ENCODE measurements around the gene PIN1. TPM values are rescaled to one million over a fixed set of nuclear protein-coding genes. Genes with fewer than 3 reads are reported as not detected.

Gene PIN1
- total RNA-seq, 1 experiment from 2014 or later = 107 TPM

DNA sequence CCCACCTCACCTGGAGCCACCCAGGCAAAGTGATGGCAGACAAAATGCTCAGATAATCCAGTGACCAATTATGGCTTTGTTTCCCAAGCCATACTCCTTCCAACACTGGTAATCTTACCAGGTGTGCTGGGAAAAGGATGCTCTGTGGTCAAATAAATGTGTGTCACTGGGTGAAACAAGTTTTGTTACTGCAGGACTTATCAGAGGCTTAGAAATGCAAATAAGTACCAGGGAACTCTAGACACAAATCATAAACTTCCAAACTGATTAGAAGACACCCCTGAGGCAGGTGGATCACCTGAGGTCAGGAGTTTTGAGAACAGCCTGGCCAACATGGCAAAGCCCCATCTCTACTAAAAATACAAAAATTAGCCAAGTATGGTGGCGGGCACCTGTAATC, 26.4 kb downstream of the PIN1 start:
- no peak overlapping the region for H3K4me3 Mint-ChIP-seq
- TF ChIP-seq ZNF138 (CRISPR knock-in tag; conservative IDR thresholded peaks at IDR 0.05) (no peak), GRHL2 (CRISPR knock-in tag; IDR thresholded peaks at IDR 0.05; ENCODE audit: insufficient replicate concordance, severe bottlenecking) (no peak), ATF1 (CRISPR knock-in tag; IDR thresholded peaks at IDR 0.05) (no peak), JAZF1 (CRISPR knock-in tag; IDR thresholded peaks at IDR 0.05) (no peak)
- POLR2A ChIA-PET = no interaction called here
- H3K27me3 Mint-ChIP-seq (ENCODE audit: low read depth) = no peaks in the 10 kb centered on the region
- CTCF ChIA-PET = no interaction called here
- no peak overlapping the region for H3K27ac Mint-ChIP-seq
- DNase-seq (ENCODE audit: low spot score) = no peak
- no peak for ATAC-seq
- H3K4me1 Mint-ChIP-seq = peaks cover 19% of the 10 kb centered on the region
- no peaks in the 10 kb centered on the region for H3K9me3 Mint-ChIP-seq
- peaks cover 25% of the 10 kb centered on the region for H3K36me3 Mint-ChIP-seq

DNA sequence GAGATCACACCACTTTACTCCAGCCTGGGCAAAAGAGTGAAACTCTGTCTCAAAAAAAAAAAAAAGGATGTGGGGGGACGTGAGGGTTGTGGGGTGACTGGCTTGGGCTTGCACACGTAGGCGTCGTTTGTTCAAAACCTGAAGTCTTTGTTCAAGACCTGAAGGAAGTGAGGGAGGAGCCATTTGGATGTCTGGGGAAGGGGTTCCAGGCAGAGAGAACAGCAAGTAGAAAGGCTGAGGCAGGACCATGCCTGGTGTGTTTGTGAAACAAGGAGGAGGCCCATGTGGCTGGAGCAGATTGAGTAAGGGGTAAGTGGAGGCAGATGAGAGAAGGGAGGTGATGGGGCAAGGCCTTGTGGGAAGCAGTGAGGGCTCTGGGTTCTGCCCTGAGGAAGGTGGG, 27.8 kb downstream of the PIN1 start:
- Mint-ChIP-seq H3K4me1 (peaks cover 21% of the 10 kb centered on the region), H3K27me3 (ENCODE audit: low read depth) (no peaks in the 10 kb centered on the region), H3K4me3 (no peak overlapping the region), H3K36me3 (peaks cover 11% of the 10 kb centered on the region), H3K27ac (no peak overlapping the region), H3K9me3 (no peaks in the 10 kb centered on the region)
- no peak for ATAC-seq
- no peak for DNase-seq (ENCODE audit: low spot score)
- ChIA-PET CTCF (no interaction called here), POLR2A (no interaction called here)
- no peak for TF ChIP-seq GABPB1 (CRISPR knock-in tag; IDR thresholded peaks at IDR 0.05)
- TF ChIP-seq, protein P1, sequence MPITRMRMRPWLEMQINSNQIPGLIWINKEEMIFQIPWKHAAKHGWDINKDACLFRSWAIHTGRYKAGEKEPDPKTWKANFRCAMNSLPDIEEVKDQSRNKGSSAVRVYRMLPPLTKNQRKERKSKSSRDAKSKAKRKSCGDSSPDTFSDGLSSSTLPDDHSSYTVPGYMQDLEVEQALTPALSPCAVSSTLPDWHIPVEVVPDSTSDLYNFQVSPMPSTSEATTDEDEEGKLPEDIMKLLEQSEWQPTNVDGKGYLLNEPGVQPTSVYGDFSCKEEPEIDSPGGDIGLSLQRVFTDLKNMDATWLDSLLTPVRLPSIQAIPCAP (CRISPR knock-in tag; IDR thresholded peaks at IDR 0.05) = no peak
- no peak for TF ChIP-seq CREB1 (CRISPR knock-in tag; IDR thresholded peaks at IDR 0.05)
- no peak for TF ChIP-seq IRF2 (CRISPR knock-in tag; IDR thresholded peaks at IDR 0.05; ENCODE audit: borderline replicate concordance, low read depth)
- no peak for TF ChIP-seq OVOL2 (CRISPR knock-in tag; IDR thresholded peaks at IDR 0.05; ENCODE audit: borderline replicate concordance)
- no peak for TF ChIP-seq ZNF416 (CRISPR knock-in tag; IDR thresholded peaks at IDR 0.05)
- TF ChIP-seq, protein P2, sequence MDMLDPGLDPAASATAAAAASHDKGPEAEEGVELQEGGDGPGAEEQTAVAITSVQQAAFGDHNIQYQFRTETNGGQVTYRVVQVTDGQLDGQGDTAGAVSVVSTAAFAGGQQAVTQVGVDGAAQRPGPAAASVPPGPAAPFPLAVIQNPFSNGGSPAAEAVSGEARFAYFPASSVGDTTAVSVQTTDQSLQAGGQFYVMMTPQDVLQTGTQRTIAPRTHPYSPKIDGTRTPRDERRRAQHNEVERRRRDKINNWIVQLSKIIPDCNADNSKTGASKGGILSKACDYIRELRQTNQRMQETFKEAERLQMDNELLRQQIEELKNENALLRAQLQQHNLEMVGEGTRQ (CRISPR knock-in tag; IDR thresholded peaks at IDR 0.05) = no peak
- TF ChIP-seq ATF1 (CRISPR knock-in tag; IDR thresholded peaks at IDR 0.05) = no peak
- TF ChIP-seq ZNF138 (CRISPR knock-in tag; conservative IDR thresholded peaks at IDR 0.05) = no peak
- no peak for TF ChIP-seq FOXK1 (CRISPR knock-in tag; IDR thresholded peaks at IDR 0.05)
- no peak for TF ChIP-seq RELA (CRISPR knock-in tag; IDR thresholded peaks at IDR 0.05; ENCODE audit: borderline replicate concordance)
- no peak for TF ChIP-seq ZNF219 (CRISPR knock-in tag; IDR thresholded peaks at IDR 0.05; ENCODE audit: borderline replicate concordance)
- TF ChIP-seq, protein P3, sequence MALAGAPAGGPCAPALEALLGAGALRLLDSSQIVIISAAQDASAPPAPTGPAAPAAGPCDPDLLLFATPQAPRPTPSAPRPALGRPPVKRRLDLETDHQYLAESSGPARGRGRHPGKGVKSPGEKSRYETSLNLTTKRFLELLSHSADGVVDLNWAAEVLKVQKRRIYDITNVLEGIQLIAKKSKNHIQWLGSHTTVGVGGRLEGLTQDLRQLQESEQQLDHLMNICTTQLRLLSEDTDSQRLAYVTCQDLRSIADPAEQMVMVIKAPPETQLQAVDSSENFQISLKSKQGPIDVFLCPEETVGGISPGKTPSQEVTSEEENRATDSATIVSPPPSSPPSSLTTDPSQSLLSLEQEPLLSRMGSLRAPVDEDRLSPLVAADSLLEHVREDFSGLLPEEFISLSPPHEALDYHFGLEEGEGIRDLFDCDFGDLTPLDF (CRISPR knock-in tag; IDR thresholded peaks at IDR 0.05) = no peak
- TF ChIP-seq ZNF121 (CRISPR knock-in tag; IDR thresholded peaks at IDR 0.05) = no peak
- TF ChIP-seq, protein P4, sequence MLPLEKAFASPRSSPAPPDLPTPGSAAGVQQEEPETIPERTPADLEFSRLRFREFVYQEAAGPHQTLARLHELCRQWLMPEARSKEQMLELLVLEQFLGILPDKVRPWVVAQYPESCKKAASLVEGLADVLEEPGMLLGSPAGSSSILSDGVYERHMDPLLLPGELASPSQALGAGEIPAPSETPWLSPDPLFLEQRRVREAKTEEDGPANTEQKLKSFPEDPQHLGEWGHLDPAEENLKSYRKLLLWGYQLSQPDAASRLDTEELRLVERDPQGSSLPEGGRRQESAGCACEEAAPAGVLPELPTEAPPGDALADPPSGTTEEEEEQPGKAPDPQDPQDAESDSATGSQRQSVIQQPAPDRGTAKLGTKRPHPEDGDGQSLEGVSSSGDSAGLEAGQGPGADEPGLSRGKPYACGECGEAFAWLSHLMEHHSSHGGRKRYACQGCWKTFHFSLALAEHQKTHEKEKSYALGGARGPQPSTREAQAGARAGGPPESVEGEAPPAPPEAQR (CRISPR knock-in tag; IDR thresholded peaks at IDR 0.05) = no peak
- no peak for TF ChIP-seq NFATC4 (CRISPR knock-in tag; IDR thresholded peaks at IDR 0.05)
- no peak for TF ChIP-seq KAT7 (CRISPR knock-in tag; IDR thresholded peaks at IDR 0.05; ENCODE audit: borderline replicate concordance)
- TF ChIP-seq, protein P5, sequence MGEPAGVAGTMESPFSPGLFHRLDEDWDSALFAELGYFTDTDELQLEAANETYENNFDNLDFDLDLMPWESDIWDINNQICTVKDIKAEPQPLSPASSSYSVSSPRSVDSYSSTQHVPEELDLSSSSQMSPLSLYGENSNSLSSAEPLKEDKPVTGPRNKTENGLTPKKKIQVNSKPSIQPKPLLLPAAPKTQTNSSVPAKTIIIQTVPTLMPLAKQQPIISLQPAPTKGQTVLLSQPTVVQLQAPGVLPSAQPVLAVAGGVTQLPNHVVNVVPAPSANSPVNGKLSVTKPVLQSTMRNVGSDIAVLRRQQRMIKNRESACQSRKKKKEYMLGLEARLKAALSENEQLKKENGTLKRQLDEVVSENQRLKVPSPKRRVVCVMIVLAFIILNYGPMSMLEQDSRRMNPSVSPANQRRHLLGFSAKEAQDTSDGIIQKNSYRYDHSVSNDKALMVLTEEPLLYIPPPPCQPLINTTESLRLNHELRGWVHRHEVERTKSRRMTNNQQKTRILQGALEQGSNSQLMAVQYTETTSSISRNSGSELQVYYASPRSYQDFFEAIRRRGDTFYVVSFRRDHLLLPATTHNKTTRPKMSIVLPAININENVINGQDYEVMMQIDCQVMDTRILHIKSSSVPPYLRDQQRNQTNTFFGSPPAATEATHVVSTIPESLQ (CRISPR knock-in tag; IDR thresholded peaks at IDR 0.05) = no peak
